Measurements from ENCODE around the gene RBBP5.

The RBBP5 gene

DNA sequence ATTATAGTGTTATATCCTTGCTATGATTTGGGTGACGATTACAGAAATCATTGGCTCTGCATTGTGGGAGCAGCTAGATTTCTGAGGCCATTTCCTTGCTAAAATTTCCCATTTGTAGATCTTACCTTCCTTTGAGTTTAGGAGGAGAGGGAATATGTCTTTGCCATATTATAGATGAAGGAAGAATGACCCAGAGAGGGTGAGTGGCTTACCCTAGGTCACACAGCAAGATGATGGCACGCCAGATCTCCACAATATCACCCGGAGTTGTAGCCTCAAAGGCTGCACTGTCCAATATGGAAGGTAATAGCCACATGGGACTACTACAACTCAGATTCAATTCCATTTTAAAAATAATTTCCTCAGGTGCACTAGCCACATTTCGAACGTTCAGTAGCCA lies 68.5 kb downstream of the RBBP5 start:
- 88% methylated on average over 5 of the region's 5 CpGs for WGBS

DNA sequence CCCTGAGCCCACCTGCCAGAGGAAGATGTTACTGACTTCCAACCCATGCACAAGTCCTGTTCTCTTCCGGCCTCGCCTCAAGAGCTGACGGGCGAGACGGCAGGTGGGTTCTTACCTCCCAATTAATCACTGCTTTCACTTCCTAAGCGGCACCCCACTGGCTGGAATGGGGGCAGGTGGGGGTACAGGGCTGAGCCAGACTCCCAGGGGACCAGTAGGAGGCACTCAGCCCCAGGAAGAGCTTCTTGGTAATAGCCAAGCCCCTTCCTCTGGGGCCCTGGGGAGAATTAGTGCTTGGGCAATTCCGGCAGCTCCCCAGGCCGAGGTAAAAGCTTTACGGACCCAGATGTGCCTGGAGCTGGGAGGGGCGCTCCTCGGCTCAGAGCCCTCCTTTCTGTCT lies 69.1 kb downstream of the RBBP5 start:
- no peak overlapping the region for H4K8ac ChIP-seq (ENCODE audit: low read length)
- no peak overlapping the region for H3K23ac ChIP-seq (ENCODE audit: low read length in 2 of 2)
- no peaks in the 10 kb centered on the region for H3K4me1 ChIP-seq (ENCODE audit: control insufficient read depth, insufficient read depth, low read depth, low read length)
- H2BK5ac ChIP-seq (ENCODE audit: low read depth, low read length, poor library complexity, severe bottlenecking), result no peak overlapping the region
- H3K4me3 ChIP-seq (ENCODE audit: insufficient read depth in 1 of 2, low read depth in 1 of 2, low read length in 2 of 2), result no peak overlapping the region
- H3K27me3 ChIP-seq (ENCODE audit: control insufficient read depth in 1 of 2, insufficient read depth in 1 of 2, low read length in 2 of 2), result peaks cover 64 to 92% of the 10 kb centered on the region in 2 experiments
- no peak overlapping the region for H2BK15ac ChIP-seq (ENCODE audit: low read depth, poor library complexity, severe bottlenecking)
- no peak overlapping the region for H3K4ac ChIP-seq (ENCODE audit: low read depth in 1 of 2, low read length in 2 of 2)
- H4K91ac ChIP-seq (ENCODE audit: low read length), result no peak overlapping the region
- no peak overlapping the region for H3K4me2 ChIP-seq (ENCODE audit: low read length, poor library complexity, severe bottlenecking)
- H2AFZ ChIP-seq (ENCODE audit: low read depth, low read length), result no peak overlapping the region
- no peaks in the 10 kb centered on the region for H3K36me3 ChIP-seq (ENCODE audit: control insufficient read depth in 1 of 2, insufficient read depth in 2 of 2, low read depth in 1 of 2, low read length in 2 of 2)
- DNase-seq, result no peak
- no peak overlapping the region for H3K9ac ChIP-seq (ENCODE audit: low read length)
- H3K14ac ChIP-seq (ENCODE audit: low read length in 2 of 2), result no peak overlapping the region
- no peak overlapping the region for H3K18ac ChIP-seq (ENCODE audit: low read depth in 1 of 2, low read length in 2 of 2)
- no peaks in the 10 kb centered on the region for H3K9me3 ChIP-seq (ENCODE audit: control insufficient read depth, low read length)
- H3K27ac ChIP-seq (ENCODE audit: low read length, poor library complexity, severe bottlenecking), result no peak overlapping the region
- H3K79me1 ChIP-seq (replicated peaks; ENCODE audit: low read length, poor library complexity, severe bottlenecking), result no peaks in the 10 kb centered on the region
- H2AK5ac ChIP-seq (ENCODE audit: low read length, severe bottlenecking), result no peak overlapping the region
- WGBS, result 80% methylated on average over 11 of the region's 11 CpGs
- no peak overlapping the region for H2BK120ac ChIP-seq (ENCODE audit: low read depth, low read length)
- H2BK12ac ChIP-seq (ENCODE audit: low read length in 2 of 2), result no peak overlapping the region

More for the DNA sequence above, 68.5 kb downstream of the RBBP5 start:
- H3K27me3 ChIP-seq (ENCODE audit: control insufficient read depth in 1 of 2, insufficient read depth in 1 of 2, low read length in 2 of 2), result peaks cover 61 to 90% of the 10 kb centered on the region in 2 experiments
- H3K36me3 ChIP-seq (ENCODE audit: control insufficient read depth in 1 of 2, insufficient read depth in 2 of 2, low read depth in 1 of 2, low read length in 2 of 2), result no peaks in the 10 kb centered on the region
- DNase-seq, result no peak
- H3K14ac ChIP-seq (ENCODE audit: low read length in 2 of 2), result no peak overlapping the region
- no peak overlapping the region for H3K23ac ChIP-seq (ENCODE audit: low read length in 2 of 2)
- no peak overlapping the region for H3K4me2 ChIP-seq (ENCODE audit: low read length, poor library complexity, severe bottlenecking)
- H2BK12ac ChIP-seq (ENCODE audit: low read length in 2 of 2), result no peak overlapping the region
- no peak overlapping the region for H3K4me3 ChIP-seq (ENCODE audit: insufficient read depth in 1 of 2, low read depth in 1 of 2, low read length in 2 of 2)
- no peak overlapping the region for H3K9ac ChIP-seq (ENCODE audit: low read length)
- no peak overlapping the region for H2BK120ac ChIP-seq (ENCODE audit: low read depth, low read length)
- H2AK5ac ChIP-seq (ENCODE audit: low read length, severe bottlenecking), result no peak overlapping the region
- H3K4ac ChIP-seq (ENCODE audit: low read depth in 1 of 2, low read length in 2 of 2), result no peak overlapping the region
- H2BK5ac ChIP-seq (ENCODE audit: low read depth, low read length, poor library complexity, severe bottlenecking), result no peak overlapping the region
- H2BK15ac ChIP-seq (ENCODE audit: low read depth, poor library complexity, severe bottlenecking), result no peak overlapping the region
- no peak overlapping the region for H2AFZ ChIP-seq (ENCODE audit: low read depth, low read length)
- no peaks in the 10 kb centered on the region for H3K79me1 ChIP-seq (replicated peaks; ENCODE audit: low read length, poor library complexity, severe bottlenecking)
- no peak overlapping the region for H4K91ac ChIP-seq (ENCODE audit: low read length)
- H3K4me1 ChIP-seq (ENCODE audit: control insufficient read depth, insufficient read depth, low read depth, low read length), result no peaks in the 10 kb centered on the region
- no peak overlapping the region for H4K8ac ChIP-seq (ENCODE audit: low read length)
- no peak overlapping the region for H3K18ac ChIP-seq (ENCODE audit: low read depth in 1 of 2, low read length in 2 of 2)
- H3K27ac ChIP-seq (ENCODE audit: low read length, poor library complexity, severe bottlenecking), result no peak overlapping the region
- no peaks in the 10 kb centered on the region for H3K9me3 ChIP-seq (ENCODE audit: control insufficient read depth, low read length)

DNA sequence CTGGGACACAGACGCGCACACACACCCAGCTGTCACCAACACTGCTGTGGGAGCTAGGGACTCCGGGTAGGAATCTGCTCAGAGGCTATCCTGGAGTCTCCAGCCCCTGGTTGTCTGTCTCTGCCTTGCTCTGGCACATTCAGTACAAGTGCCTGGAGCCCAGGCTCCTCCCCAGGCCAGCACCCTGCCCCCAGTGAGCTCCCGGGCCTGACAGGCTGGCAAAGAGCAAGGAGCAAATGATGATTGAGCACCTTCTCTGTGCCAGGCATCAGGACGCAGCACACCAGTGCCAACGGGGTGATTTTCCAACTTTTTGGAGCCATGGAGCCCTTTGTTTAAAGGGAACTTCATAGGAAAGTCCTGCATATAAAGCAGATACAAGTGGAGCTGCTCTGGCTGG lies 72.3 kb downstream of the RBBP5 start:
- H2BK5ac ChIP-seq (ENCODE audit: low read depth, low read length, poor library complexity, severe bottlenecking), result no peak overlapping the region
- no peak overlapping the region for H2AFZ ChIP-seq (ENCODE audit: low read depth, low read length)
- H4K91ac ChIP-seq (ENCODE audit: low read length), result no peak overlapping the region
- no peaks in the 10 kb centered on the region for H3K9me3 ChIP-seq (ENCODE audit: control insufficient read depth, low read length)
- H3K23ac ChIP-seq (ENCODE audit: low read length in 2 of 2), result no peak overlapping the region
- peaks cover 77 to 97% of the 10 kb centered on the region in 2 experiments for H3K27me3 ChIP-seq (ENCODE audit: control insufficient read depth in 1 of 2, insufficient read depth in 1 of 2, low read length in 2 of 2)
- DNase-seq, result no peak
- 72% methylated on average over 6 of the region's 6 CpGs for WGBS
- no peak overlapping the region for H3K9ac ChIP-seq (ENCODE audit: low read length)
- H2BK12ac ChIP-seq (ENCODE audit: low read length in 2 of 2), result no peak overlapping the region
- no peak overlapping the region for H2BK15ac ChIP-seq (ENCODE audit: low read depth, poor library complexity, severe bottlenecking)
- no peak overlapping the region for H2BK120ac ChIP-seq (ENCODE audit: low read depth, low read length)
- H2AK5ac ChIP-seq (ENCODE audit: low read length, severe bottlenecking), result no peak overlapping the region
- no peak overlapping the region for H3K4ac ChIP-seq (ENCODE audit: low read depth in 1 of 2, low read length in 2 of 2)
- no peak overlapping the region for H3K27ac ChIP-seq (ENCODE audit: low read length, poor library complexity, severe bottlenecking)
- H3K4me1 ChIP-seq (ENCODE audit: control insufficient read depth, insufficient read depth, low read depth, low read length), result no peaks in the 10 kb centered on the region
- no peak overlapping the region for H3K18ac ChIP-seq (ENCODE audit: low read depth in 1 of 2, low read length in 2 of 2)
- H3K4me3 ChIP-seq (ENCODE audit: insufficient read depth in 1 of 2, low read depth in 1 of 2, low read length in 2 of 2), result no peak overlapping the region
- no peak overlapping the region for H4K8ac ChIP-seq (ENCODE audit: low read length)
- H3K4me2 ChIP-seq (ENCODE audit: low read length, poor library complexity, severe bottlenecking), result no peak overlapping the region
- H3K36me3 ChIP-seq (ENCODE audit: control insufficient read depth in 1 of 2, insufficient read depth in 2 of 2, low read depth in 1 of 2, low read length in 2 of 2), result no peaks in the 10 kb centered on the region
- H3K14ac ChIP-seq (ENCODE audit: low read length in 2 of 2), result no peak overlapping the region
- H3K79me1 ChIP-seq (replicated peaks; ENCODE audit: low read length, poor library complexity, severe bottlenecking), result no peaks in the 10 kb centered on the region

DNA sequence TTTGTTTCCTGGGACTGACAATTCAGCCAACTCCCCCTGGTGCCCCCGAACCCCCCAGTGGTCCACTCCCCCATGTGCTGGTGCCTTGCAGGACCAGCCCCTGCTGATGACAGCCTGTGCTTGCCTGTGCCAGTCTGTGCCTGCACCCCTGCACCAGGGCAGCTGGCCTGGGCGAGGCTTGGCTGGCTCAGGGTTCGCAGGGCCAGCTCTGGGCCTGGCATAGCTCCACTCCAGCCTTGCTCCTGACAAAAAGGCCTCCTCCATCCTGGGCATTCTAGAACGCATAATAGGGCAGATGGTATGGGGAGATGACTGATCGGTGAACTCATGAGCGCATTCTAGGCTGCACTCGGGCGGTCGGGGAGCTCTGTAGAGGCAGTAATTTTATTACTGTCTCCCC lies 73.4 kb downstream of the RBBP5 start:
- Histone ChIP-seq H3K36me3 (ENCODE audit: control insufficient read depth in 1 of 2, insufficient read depth in 2 of 2, low read depth in 1 of 2, low read length in 2 of 2) (no peaks in the 10 kb centered on the region), H4K91ac (ENCODE audit: low read length) (no peak overlapping the region), H2AFZ (ENCODE audit: low read depth, low read length) (no peak overlapping the region), H2BK120ac (ENCODE audit: low read depth, low read length) (no peak overlapping the region), H4K8ac (ENCODE audit: low read length) (no peak overlapping the region), H3K14ac (ENCODE audit: low read length in 2 of 2) (no peak overlapping the region), H3K9me3 (ENCODE audit: control insufficient read depth, low read length) (no peaks in the 10 kb centered on the region), H2BK15ac (ENCODE audit: low read depth, poor library complexity, severe bottlenecking) (no peak overlapping the region), H3K4me3 (ENCODE audit: insufficient read depth in 1 of 2, low read depth in 1 of 2, low read length in 2 of 2) (no peak overlapping the region), H3K27me3 (ENCODE audit: control insufficient read depth in 1 of 2, insufficient read depth in 1 of 2, low read length in 2 of 2) (peaks cover 82 to 98% of the 10 kb centered on the region in 2 experiments), H2BK12ac (ENCODE audit: low read length in 2 of 2) (no peak overlapping the region), H3K27ac (ENCODE audit: low read length, poor library complexity, severe bottlenecking) (no peak overlapping the region), H3K23ac (ENCODE audit: low read length in 2 of 2) (no peak overlapping the region), H2BK5ac (ENCODE audit: low read depth, low read length, poor library complexity, severe bottlenecking) (no peak overlapping the region), H3K18ac (ENCODE audit: low read depth in 1 of 2, low read length in 2 of 2) (no peak overlapping the region), H3K4ac (ENCODE audit: low read depth in 1 of 2, low read length in 2 of 2) (no peak overlapping the region), H3K4me1 (ENCODE audit: control insufficient read depth, insufficient read depth, low read depth, low read length) (no peaks in the 10 kb centered on the region), H2AK5ac (ENCODE audit: low read length, severe bottlenecking) (no peak overlapping the region), H3K79me1 (replicated peaks; ENCODE audit: low read length, poor library complexity, severe bottlenecking) (no peaks in the 10 kb centered on the region), H3K4me2 (ENCODE audit: low read length, poor library complexity, severe bottlenecking) (no peak overlapping the region), H3K9ac (ENCODE audit: low read length) (no peak overlapping the region)
- 85% methylated on average over 9 of the region's 9 CpGs for WGBS
- DNase-seq, result no peak
